ENCODE results near the gene TEPSIN.
A peak's percentile ranks its signal among the peaks of the same experiment; 100 is the strongest.

The TEPSIN gene

DNA sequence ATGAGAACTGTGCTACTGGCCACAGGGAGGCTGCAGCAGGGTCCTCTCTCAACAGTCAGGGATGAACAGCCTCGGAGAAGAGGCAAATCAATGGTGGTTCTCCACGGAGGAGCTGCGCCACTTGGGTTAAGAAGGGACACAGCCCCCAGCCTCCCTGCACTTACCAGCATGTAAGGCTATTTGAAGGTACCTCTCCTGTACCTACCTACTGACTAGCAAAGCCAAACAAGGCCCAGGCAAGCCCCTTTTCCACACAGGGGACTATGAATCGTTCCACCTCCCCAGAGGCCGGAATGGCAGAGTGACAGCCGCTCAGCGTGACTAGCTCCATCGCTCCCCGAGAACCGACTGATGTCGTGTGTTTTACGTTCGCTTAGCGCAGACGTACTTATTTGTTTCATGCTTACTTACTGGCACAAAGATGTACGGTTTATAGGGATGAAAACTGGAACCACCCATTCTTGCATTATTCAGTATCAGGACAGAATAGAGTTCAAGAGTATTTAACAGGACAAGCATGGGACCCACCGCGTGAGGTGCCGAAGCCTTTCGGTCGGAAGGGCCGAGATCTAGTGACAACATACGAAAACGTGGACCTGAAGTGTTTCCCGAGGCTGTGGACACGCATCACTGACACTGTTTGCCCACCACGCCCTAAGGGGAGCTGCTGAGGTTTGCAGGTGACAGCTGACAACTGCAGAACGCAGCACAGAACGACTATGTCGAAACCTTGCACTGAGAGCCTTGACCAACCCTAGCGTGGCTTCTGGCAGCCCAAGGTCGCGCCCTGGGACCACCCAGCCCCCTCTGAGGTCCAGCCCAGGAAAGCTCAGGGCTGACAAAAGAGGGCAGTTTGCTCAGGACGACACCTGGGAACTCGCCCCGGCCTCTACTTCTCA is 1.0 kb downstream of the TEPSIN start:
- no peak for DNase-seq
- no peak overlapping the region for H2BK120ac ChIP-seq (ENCODE audit: low read depth, low read length)
- no peak overlapping the region for H2AK5ac ChIP-seq (ENCODE audit: low read length, severe bottlenecking)
- peaks cover 71% of the 10 kb centered on the region for H3K79me1 ChIP-seq (replicated peaks; ENCODE audit: low read length, poor library complexity, severe bottlenecking)
- H3K18ac ChIP-seq (ENCODE audit: low read depth in 1 of 2, low read length in 2 of 2): no peak overlapping the region
- H3K4me2 ChIP-seq (ENCODE audit: low read length, poor library complexity, severe bottlenecking): peak overlapping the region; percentile 92
- peak overlapping the region in 1 of 2 experiments; percentile 19 for H3K14ac ChIP-seq (ENCODE audit: low read length in 2 of 2)
- peak overlapping the region; percentile 15 for H2AFZ ChIP-seq (ENCODE audit: low read depth, low read length)
- H3K4me1 ChIP-seq (ENCODE audit: control insufficient read depth, insufficient read depth, low read depth, low read length): peaks cover 43% of the 10 kb centered on the region
- H3K36me3 ChIP-seq (ENCODE audit: control insufficient read depth in 1 of 2, insufficient read depth in 2 of 2, low read depth in 1 of 2, low read length in 2 of 2): peaks cover 17 to 65% of the 10 kb centered on the region in 2 experiments
- no peaks in the 10 kb centered on the region for H3K27me3 ChIP-seq (ENCODE audit: control insufficient read depth in 1 of 2, insufficient read depth in 1 of 2, low read length in 2 of 2)
- peak overlapping the region in 1 of 2 experiments; percentile 57 for H3K23ac ChIP-seq (ENCODE audit: low read length in 2 of 2)
- no peak overlapping the region for H2BK15ac ChIP-seq (ENCODE audit: low read depth, poor library complexity, severe bottlenecking)
- H4K91ac ChIP-seq (ENCODE audit: low read length): no peak overlapping the region
- no peaks in the 10 kb centered on the region for H3K9me3 ChIP-seq (ENCODE audit: control insufficient read depth, low read length)
- no peak overlapping the region for H2BK5ac ChIP-seq (ENCODE audit: low read depth, low read length, poor library complexity, severe bottlenecking)
- H3K4me3 ChIP-seq (ENCODE audit: insufficient read depth in 1 of 2, low read depth in 1 of 2, low read length in 2 of 2): peak overlapping the region; percentile 93 to 98
- H3K27ac ChIP-seq (ENCODE audit: low read length, poor library complexity, severe bottlenecking): no peak overlapping the region
- H4K8ac ChIP-seq (ENCODE audit: low read length): no peak overlapping the region
- WGBS: 66% methylated on average over 36 of the region's 36 CpGs
- no peak overlapping the region for H2BK12ac ChIP-seq (ENCODE audit: low read length in 2 of 2)
- H3K9ac ChIP-seq (ENCODE audit: low read length): peak overlapping the region; percentile 93
- H3K4ac ChIP-seq (ENCODE audit: low read depth in 1 of 2, low read length in 2 of 2): no peak overlapping the region

DNA sequence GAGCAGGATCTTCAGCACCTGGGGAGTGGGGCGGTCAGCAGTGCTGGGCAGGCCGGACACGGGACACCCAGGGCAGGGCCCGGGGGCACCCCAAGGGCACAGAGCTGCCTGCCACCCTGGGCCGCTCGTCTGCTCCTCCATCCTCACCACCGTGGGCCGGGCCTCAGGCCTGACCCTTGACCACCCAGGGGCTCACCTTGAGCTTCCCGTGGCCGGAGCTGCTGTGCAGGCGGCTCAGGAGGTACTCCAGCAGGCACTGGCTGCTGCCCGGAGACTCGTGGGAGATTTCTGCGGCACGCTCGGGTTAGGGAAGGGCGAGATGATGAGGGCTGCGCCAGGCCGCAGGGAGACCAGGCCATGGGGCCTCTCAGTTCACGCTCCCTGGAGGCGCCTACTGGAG is 2.1 kb downstream of the TEPSIN start:
- H3K4me1 ChIP-seq (ENCODE audit: control insufficient read depth, insufficient read depth, low read depth, low read length): peaks cover 40% of the 10 kb centered on the region
- no peak overlapping the region for H2AFZ ChIP-seq (ENCODE audit: low read depth, low read length)
- no peak for DNase-seq
- H2BK15ac ChIP-seq (ENCODE audit: low read depth, poor library complexity, severe bottlenecking): no peak overlapping the region
- H3K18ac ChIP-seq (ENCODE audit: low read depth in 1 of 2, low read length in 2 of 2): no peak overlapping the region
- H2BK12ac ChIP-seq (ENCODE audit: low read length in 2 of 2): no peak overlapping the region
- H3K27ac ChIP-seq (ENCODE audit: low read length, poor library complexity, severe bottlenecking): no peak overlapping the region
- H3K23ac ChIP-seq (ENCODE audit: low read length in 2 of 2): no peak overlapping the region
- no peak overlapping the region for H2AK5ac ChIP-seq (ENCODE audit: low read length, severe bottlenecking)
- H3K14ac ChIP-seq (ENCODE audit: low read length in 2 of 2): no peak overlapping the region
- no peaks in the 10 kb centered on the region for H3K27me3 ChIP-seq (ENCODE audit: control insufficient read depth in 1 of 2, insufficient read depth in 1 of 2, low read length in 2 of 2)
- H3K9ac ChIP-seq (ENCODE audit: low read length): peak overlapping the region; percentile 32
- no peaks in the 10 kb centered on the region for H3K9me3 ChIP-seq (ENCODE audit: control insufficient read depth, low read length)
- H3K79me1 ChIP-seq (replicated peaks; ENCODE audit: low read length, poor library complexity, severe bottlenecking): peaks cover 75% of the 10 kb centered on the region
- no peak overlapping the region for H3K4me3 ChIP-seq (ENCODE audit: insufficient read depth in 1 of 2, low read depth in 1 of 2, low read length in 2 of 2)
- no peak overlapping the region for H4K8ac ChIP-seq (ENCODE audit: low read length)
- no peak overlapping the region for H4K91ac ChIP-seq (ENCODE audit: low read length)
- H3K4me2 ChIP-seq (ENCODE audit: low read length, poor library complexity, severe bottlenecking): no peak overlapping the region
- H2BK5ac ChIP-seq (ENCODE audit: low read depth, low read length, poor library complexity, severe bottlenecking): no peak overlapping the region
- H3K4ac ChIP-seq (ENCODE audit: low read depth in 1 of 2, low read length in 2 of 2): no peak overlapping the region
- H2BK120ac ChIP-seq (ENCODE audit: low read depth, low read length): no peak overlapping the region
- H3K36me3 ChIP-seq (ENCODE audit: control insufficient read depth in 1 of 2, insufficient read depth in 2 of 2, low read depth in 1 of 2, low read length in 2 of 2): peaks cover 12 to 66% of the 10 kb centered on the region in 2 experiments
- 98% methylated on average over 21 of the region's 21 CpGs for WGBS

DNA sequence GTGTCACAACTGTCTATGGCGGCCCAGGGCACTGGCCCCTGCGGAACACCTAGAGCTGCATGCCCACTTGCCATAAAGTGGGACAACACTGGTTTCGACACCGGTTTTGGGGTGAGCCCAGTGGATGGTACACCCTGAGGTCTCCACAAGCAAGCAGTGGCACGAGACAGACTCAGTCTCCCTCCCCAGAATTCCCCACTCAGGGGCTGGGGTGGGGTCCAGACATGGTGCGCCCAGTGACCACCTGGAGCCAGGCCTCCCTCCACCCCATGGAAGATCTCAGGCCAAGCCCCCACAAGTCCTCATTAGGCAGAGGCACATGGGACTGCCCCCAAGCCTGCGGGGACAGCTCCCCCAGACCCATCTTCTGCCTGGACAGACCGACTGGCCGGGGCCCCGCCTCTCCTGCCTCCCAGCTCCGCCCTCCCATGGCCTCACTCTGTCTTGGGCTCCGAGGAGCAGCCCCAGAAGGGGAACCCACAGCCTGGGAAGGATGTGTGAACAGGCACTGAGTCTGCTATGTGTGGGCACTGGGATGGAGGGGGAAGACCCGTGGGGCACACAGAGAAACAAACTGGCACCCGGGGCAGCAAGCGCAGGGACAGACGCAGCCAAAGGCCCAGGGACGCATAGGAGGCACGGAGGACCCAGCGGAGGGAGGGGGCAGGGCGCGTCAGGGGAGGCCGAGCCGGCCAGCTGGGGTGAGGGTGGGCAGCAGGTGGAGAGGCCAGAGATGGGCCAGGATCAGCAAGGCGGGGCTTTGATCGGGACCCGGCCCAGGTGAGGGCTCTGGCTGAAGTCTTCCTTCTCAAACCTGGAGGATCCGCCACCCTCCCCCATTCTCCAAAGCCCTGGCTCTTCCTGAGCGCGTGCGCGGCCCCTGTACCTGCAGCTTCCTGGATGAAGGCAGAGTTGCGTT is 2.8 kb downstream of the TEPSIN start:
- Histone ChIP-seq H3K79me1 (replicated peaks; ENCODE audit: low read length, poor library complexity, severe bottlenecking) (peaks cover 69% of the 10 kb centered on the region), H2BK120ac (ENCODE audit: low read depth, low read length) (no peak overlapping the region), H4K8ac (ENCODE audit: low read length) (no peak overlapping the region), H2AK5ac (ENCODE audit: low read length, severe bottlenecking) (no peak overlapping the region), H3K36me3 (ENCODE audit: control insufficient read depth in 1 of 2, insufficient read depth in 2 of 2, low read depth in 1 of 2, low read length in 2 of 2) (peaks cover 13 to 66% of the 10 kb centered on the region in 2 experiments), H2BK5ac (ENCODE audit: low read depth, low read length, poor library complexity, severe bottlenecking) (no peak overlapping the region), H3K27ac (ENCODE audit: low read length, poor library complexity, severe bottlenecking) (no peak overlapping the region), H3K9ac (ENCODE audit: low read length) (no peak overlapping the region), H3K27me3 (ENCODE audit: control insufficient read depth in 1 of 2, insufficient read depth in 1 of 2, low read length in 2 of 2) (no peaks in the 10 kb centered on the region), H3K9me3 (ENCODE audit: control insufficient read depth, low read length) (no peaks in the 10 kb centered on the region), H4K91ac (ENCODE audit: low read length) (no peak overlapping the region), H3K23ac (ENCODE audit: low read length in 2 of 2) (peak overlapping the region in 1 of 2 experiments; percentile 11), H3K4me3 (ENCODE audit: insufficient read depth in 1 of 2, low read depth in 1 of 2, low read length in 2 of 2) (no peak overlapping the region), H3K14ac (ENCODE audit: low read length in 2 of 2) (no peak overlapping the region), H2BK15ac (ENCODE audit: low read depth, poor library complexity, severe bottlenecking) (no peak overlapping the region), H3K4me1 (ENCODE audit: control insufficient read depth, insufficient read depth, low read depth, low read length) (peaks cover 39% of the 10 kb centered on the region), H3K4me2 (ENCODE audit: low read length, poor library complexity, severe bottlenecking) (no peak overlapping the region), H3K4ac (ENCODE audit: low read depth in 1 of 2, low read length in 2 of 2) (no peak overlapping the region), H3K18ac (ENCODE audit: low read depth in 1 of 2, low read length in 2 of 2) (no peak overlapping the region), H2AFZ (ENCODE audit: low read depth, low read length) (no peak overlapping the region), H2BK12ac (ENCODE audit: low read length in 2 of 2) (no peak overlapping the region)
- no peak for DNase-seq
- WGBS: 92% methylated on average over 28 of the region's 32 CpGs

Measured in mesenchymal stem cell (in vitro differentiated cells and primary cell).